ENCODE results near the gene EAPP. TPM values are rescaled to one million over a fixed set of nuclear protein-coding genes. Genes with fewer than 3 reads are reported as not detected.

The EAPP gene
- total and polyA plus RNA-seq, 10 of the 15 experiments (the other 5 are each of a cell fraction or from before 2014, with no cell fraction given) = 23.5 to 94.6 (median 44.7) TPM

GRCh38 chr14:34562776-34563150, 23.3 kb upstream of the EAPP start:
- no peaks in the 10 kb centered on the region for H3K4me1 ChIP-seq (ENCODE audit: control insufficient read depth, insufficient read depth, low read length)
- peaks cover 0 to 12% of the 10 kb centered on the region in 2 experiments; a peak in 3 of 4 replicates for H3K36me3 ChIP-seq (ENCODE audit: control insufficient read depth in 2 of 2, insufficient read depth in 2 of 2, low read length in 1 of 2)
- no peaks in the 10 kb centered on the region for H3K79me2 ChIP-seq (ENCODE audit: control insufficient read depth, insufficient read depth, low read length)
- SMC1A ChIA-PET (ENCODE audit: uncharacterized antibody, unreplicated experiment) = interaction anchor here (0.6 kb wide), 1 partner anchor 221 kb away, joined by 3 read pairs; no protein-coding TSS in a partner anchor
- no peak overlapping the region for H3K9ac ChIP-seq (ENCODE audit: control insufficient read depth, insufficient read depth, low read length)
- WGBS (ENCODE audit: insufficient coverage, insufficient replicate concordance, low lambda C conversion rate, missing lambda C conversion rate) = 99% methylated on average over 8 of the region's 8 CpGs
- in situ Hi-C loops (cut with MboI) (no loop called here), intact Hi-C loops (cut with micrococcal nuclease; ENCODE audit: unreplicated experiment) (no loop called here)
- ATAC-seq (no peak), DNase-seq (ENCODE audit: low read depth, low spot score) (no peak), FAIRE-seq (no peak)
- no TSS peak for BruUV-seq (replicated peaks)
- POLR2A ChIA-PET = no interaction called here
- CTCF ChIA-PET = no interaction called here
- TF ChIP-seq KDM1A (IDR thresholded peaks at IDR 0.05; ENCODE audit: borderline replicate concordance) = no peak
- no peak for TF ChIP-seq MTA2 (IDR thresholded peaks at IDR 0.05; ENCODE audit: low read depth)
- no peak for TF ChIP-seq NR2C1 (IDR thresholded peaks at IDR 0.05)
- no peak for TF ChIP-seq ZNF207 (IDR thresholded peaks at IDR 0.05; ENCODE audit: borderline replicate concordance)
- TF ChIP-seq ESRRA (IDR thresholded peaks at IDR 0.05; ENCODE audit: low read length) = no peak
- TF ChIP-seq EZH2 (IDR thresholded peaks at IDR 0.05; ENCODE audit: borderline replicate concordance, control insufficient read depth, low read depth, low read length) = no peak
- TF ChIP-seq, protein P1, sequence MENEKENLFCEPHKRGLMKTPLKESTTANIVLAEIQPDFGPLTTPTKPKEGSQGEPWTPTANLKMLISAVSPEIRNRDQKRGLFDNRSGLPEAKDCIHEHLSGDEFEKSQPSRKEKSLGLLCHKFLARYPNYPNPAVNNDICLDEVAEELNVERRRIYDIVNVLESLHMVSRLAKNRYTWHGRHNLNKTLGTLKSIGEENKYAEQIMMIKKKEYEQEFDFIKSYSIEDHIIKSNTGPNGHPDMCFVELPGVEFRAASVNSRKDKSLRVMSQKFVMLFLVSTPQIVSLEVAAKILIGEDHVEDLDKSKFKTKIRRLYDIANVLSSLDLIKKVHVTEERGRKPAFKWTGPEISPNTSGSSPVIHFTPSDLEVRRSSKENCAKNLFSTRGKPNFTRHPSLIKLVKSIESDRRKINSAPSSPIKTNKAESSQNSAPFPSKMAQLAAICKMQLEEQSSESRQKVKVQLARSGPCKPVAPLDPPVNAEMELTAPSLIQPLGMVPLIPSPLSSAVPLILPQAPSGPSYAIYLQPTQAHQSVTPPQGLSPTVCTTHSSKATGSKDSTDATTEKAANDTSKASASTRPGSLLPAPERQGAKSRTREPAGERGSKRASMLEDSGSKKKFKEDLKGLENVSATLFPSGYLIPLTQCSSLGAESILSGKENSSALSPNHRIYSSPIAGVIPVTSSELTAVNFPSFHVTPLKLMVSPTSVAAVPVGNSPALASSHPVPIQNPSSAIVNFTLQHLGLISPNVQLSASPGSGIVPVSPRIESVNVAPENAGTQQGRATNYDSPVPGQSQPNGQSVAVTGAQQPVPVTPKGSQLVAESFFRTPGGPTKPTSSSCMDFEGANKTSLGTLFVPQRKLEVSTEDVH (IDR thresholded peaks at IDR 0.05; ENCODE audit: low read depth, partially characterized antibody) = no peak
- no peak for TF ChIP-seq IKZF1 (conservative IDR thresholded peaks at IDR 0.05)
- TF ChIP-seq E2F4 (IDR thresholded peaks at IDR 0.05; ENCODE audit: low read depth, low read length) = no peak
- TF ChIP-seq TBL1XR1 (IDR thresholded peaks at IDR 0.05; ENCODE audit: low read depth, low read length) = no peak
- no peak for TF ChIP-seq SRF (IDR thresholded peaks at IDR 0.05; ENCODE audit: low read depth in 2 of 2, low read length in 2 of 2)
- TF ChIP-seq SPI1 (IDR thresholded peaks at IDR 0.05; ENCODE audit: borderline replicate concordance, insufficient read depth, low read depth, low read length) = no peak
- TF ChIP-seq, protein P2, sequence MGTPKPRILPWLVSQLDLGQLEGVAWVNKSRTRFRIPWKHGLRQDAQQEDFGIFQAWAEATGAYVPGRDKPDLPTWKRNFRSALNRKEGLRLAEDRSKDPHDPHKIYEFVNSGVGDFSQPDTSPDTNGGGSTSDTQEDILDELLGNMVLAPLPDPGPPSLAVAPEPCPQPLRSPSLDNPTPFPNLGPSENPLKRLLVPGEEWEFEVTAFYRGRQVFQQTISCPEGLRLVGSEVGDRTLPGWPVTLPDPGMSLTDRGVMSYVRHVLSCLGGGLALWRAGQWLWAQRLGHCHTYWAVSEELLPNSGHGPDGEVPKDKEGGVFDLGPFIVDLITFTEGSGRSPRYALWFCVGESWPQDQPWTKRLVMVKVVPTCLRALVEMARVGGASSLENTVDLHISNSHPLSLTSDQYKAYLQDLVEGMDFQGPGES (IDR thresholded peaks at IDR 0.05) = no peak
- no peak for TF ChIP-seq HDAC2 (IDR thresholded peaks at IDR 0.05)
- TF ChIP-seq FOXM1 (IDR thresholded peaks at IDR 0.05; ENCODE audit: low read depth, low read length) = no peak
- TF ChIP-seq NR2F1 (conservative IDR thresholded peaks at IDR 0.05) = no peak
- no peak for TF ChIP-seq CBX3 (IDR thresholded peaks at IDR 0.05; ENCODE audit: borderline replicate concordance, low read depth)
- no peak for TF ChIP-seq IRF5 (IDR thresholded peaks at IDR 0.05; ENCODE audit: borderline replicate concordance)
- TF ChIP-seq POLR2A (IDR thresholded peaks at IDR 0.05; ENCODE audit: low read depth, low read length) = no peak
- no peak overlapping the region for H3K4me3 ChIP-seq
- H3K4me2 ChIP-seq (ENCODE audit: control insufficient read depth, insufficient read depth) = no peak overlapping the region
- H2AFZ ChIP-seq (ENCODE audit: control insufficient read depth, low read depth, low read length) = no peak overlapping the region
- no peaks in the 10 kb centered on the region for H4K20me1 ChIP-seq (ENCODE audit: control insufficient read depth, insufficient read depth)
- no peaks in the 10 kb centered on the region for H3K9me3 ChIP-seq (replicated peaks; ENCODE audit: control insufficient read depth, insufficient read depth, low read length)
- RAD21 ChIA-PET (ENCODE audit: unreplicated experiment) = no interaction called here
- H3K27me3 ChIP-seq (replicated peaks in 1 of 2; ENCODE audit: control insufficient read depth in 2 of 2, insufficient read depth in 2 of 2, low read length in 1 of 2) = no peaks in the 10 kb centered on the region
- no peak overlapping the region for H3K27ac ChIP-seq (ENCODE audit: control insufficient read depth, insufficient read depth)
